ENCODE results near the gene DCTN1.

Gene DCTN1

DNA sequence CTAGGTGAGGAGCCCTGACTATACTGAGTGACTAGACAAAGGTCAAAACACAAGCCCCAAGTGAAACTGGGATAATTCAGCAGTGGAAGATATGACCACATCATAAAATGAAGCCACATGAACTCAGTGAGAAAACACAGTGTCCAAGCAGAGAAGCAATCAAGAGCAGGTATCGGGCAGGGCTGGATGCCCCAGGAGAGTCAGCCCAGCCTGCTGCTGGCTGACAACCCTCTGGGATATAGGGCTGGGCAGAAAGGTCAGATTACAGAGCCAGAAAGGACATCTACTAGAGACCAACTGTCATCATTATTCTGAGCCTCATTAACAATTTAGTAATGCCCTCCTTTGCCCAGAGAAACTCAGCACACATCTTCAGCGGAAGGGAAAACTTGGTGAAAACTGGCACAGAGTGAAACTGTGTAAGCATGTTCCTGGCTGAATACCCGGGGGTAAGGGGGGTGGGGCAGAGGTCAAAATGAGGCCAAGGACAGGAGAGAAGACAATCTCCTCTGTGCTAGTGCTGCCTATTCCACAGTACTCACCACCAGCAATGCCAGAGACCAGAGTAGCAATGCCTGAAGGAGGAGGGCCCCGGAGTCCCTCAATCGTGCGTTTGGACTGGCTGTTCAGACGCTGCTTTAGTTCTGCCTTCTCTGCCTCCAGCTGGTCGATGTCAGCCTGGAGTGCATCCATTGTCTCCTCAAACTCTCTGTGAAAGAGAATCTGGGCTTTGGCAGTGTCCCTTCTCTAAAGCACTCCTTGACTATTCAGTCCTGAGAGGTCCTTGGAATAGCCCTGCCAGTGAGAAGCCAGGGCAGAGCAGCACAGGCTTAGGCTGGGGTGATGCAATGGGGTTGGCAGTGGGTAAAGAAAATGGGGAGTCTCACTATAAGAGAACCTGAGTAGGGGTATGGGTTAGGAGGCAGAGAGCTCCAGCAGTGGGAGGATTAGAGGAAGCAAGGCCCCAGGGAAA lies 15.3 kb downstream of the DCTN1 start:
- H3K4me3 ChIP-seq (ENCODE audit: low read length): no peak overlapping the region
- DNase-seq (ENCODE audit: low read depth): no peak
- TF ChIP-seq, protein P1, sequence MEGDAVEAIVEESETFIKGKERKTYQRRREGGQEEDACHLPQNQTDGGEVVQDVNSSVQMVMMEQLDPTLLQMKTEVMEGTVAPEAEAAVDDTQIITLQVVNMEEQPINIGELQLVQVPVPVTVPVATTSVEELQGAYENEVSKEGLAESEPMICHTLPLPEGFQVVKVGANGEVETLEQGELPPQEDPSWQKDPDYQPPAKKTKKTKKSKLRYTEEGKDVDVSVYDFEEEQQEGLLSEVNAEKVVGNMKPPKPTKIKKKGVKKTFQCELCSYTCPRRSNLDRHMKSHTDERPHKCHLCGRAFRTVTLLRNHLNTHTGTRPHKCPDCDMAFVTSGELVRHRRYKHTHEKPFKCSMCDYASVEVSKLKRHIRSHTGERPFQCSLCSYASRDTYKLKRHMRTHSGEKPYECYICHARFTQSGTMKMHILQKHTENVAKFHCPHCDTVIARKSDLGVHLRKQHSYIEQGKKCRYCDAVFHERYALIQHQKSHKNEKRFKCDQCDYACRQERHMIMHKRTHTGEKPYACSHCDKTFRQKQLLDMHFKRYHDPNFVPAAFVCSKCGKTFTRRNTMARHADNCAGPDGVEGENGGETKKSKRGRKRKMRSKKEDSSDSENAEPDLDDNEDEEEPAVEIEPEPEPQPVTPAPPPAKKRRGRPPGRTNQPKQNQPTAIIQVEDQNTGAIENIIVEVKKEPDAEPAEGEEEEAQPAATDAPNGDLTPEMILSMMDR (IDR thresholded peaks at IDR 0.05; ENCODE audit: insufficient read depth, low read depth, low read length, missing control alignments): no peak

- no peak for DNase-seq (ENCODE audit: low read depth)
- TF ChIP-seq, protein P1 (IDR thresholded peaks at IDR 0.05; ENCODE audit: insufficient read depth, low read depth, low read length, missing control alignments): no peak
- H3K4me3 ChIP-seq (ENCODE audit: low read length): no peak overlapping the region
Observed at GRCh38 chr2:74361327-74361726, 18.8 kb downstream of the DCTN1 start.

DNA sequence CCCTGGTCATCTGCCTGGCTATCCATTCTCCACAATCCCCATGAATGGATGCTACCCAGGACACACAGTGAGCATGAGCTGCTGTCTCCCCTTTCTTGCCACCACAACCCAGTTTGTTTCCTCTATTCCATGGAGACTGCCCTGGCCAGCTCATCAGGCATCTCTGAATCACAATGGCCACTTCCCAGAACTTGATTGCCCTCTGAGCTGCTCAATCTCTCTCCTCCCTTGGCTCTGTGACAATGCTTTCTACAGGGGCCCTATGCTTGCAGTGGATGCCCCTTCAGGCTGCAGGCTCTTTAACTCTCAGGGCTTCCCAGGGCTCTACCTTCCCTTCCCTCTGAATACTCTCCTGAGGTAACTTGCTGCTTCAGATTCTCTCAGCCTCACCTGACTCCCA lies 22.5 kb downstream of the DCTN1 start:
- TF ChIP-seq, protein P1 (IDR thresholded peaks at IDR 0.05; ENCODE audit: insufficient read depth, low read depth, low read length, missing control alignments): no peak
- H3K4me3 ChIP-seq (ENCODE audit: low read length): no peak overlapping the region
- no peak for DNase-seq (ENCODE audit: low read depth)

- no peak overlapping the region for H3K4me3 ChIP-seq (ENCODE audit: low read length)
- TF ChIP-seq, protein P1 (IDR thresholded peaks at IDR 0.05; ENCODE audit: insufficient read depth, low read depth, low read length, missing control alignments): no peak
- DNase-seq (ENCODE audit: low read depth): no peak
Observed at GRCh38 chr2:74349889-74350288, 30.2 kb downstream of the DCTN1 start.

DNA sequence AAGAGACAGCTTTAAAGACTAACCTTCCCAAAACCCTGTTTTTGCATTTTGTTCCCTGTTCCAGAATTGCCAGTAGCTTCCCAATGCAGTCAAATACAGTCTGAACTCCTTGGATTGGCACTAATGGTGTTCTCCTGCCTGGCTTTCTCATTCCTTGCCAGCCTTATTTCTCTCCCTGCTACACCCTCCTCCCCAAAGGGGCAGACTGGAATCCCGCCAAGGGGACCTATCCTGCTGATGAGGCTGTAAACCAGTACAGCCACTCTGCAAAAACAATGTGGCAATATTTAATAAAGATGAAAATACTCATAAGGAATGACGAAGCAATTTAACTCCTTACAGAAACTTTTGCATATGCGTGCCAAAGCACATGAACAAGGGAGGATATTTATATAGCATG lies 32.4 kb downstream of the DCTN1 start:
- H3K4me3 ChIP-seq (ENCODE audit: low read length): no peak overlapping the region
- TF ChIP-seq, protein P1 (IDR thresholded peaks at IDR 0.05; ENCODE audit: insufficient read depth, low read depth, low read length, missing control alignments): no peak
- peak; percentile 35 for DNase-seq (ENCODE audit: low read depth)

- DNase-seq (ENCODE audit: low read depth): no peak
- TF ChIP-seq, protein P1 (IDR thresholded peaks at IDR 0.05; ENCODE audit: insufficient read depth, low read depth, low read length, missing control alignments): no peak
Observed at GRCh38 chr2:74347303-74347702, 32.8 kb downstream of the DCTN1 start.

More at GRCh38 chr2:74347303-74347702, 32.8 kb downstream of the DCTN1 start:
- H3K4me3 ChIP-seq (ENCODE audit: low read length): no peak overlapping the region

Measured in epithelial cell of esophagus (primary cell).